NCI-H345 treated with DMSO at 0.1 percent for 48 hours (cell line): ENCODE measurements around the gene HECTD4.

ENCODE experiments used
- DNase-seq: peaks from one replicate; lab custom pipeline; 2025; ENCODE audit not compliant: unreplicated experiment; lab: John Stamatoyannopoulos, UW

Gene HECTD4

GRCh38 chr12:112325622-112326207 is 56.5 kb downstream of the HECTD4 start:
- no peak for DNase-seq

GRCh38 chr12:112325157-112325556 is 57.1 kb downstream of the HECTD4 start:
- no peak for DNase-seq

DNA sequence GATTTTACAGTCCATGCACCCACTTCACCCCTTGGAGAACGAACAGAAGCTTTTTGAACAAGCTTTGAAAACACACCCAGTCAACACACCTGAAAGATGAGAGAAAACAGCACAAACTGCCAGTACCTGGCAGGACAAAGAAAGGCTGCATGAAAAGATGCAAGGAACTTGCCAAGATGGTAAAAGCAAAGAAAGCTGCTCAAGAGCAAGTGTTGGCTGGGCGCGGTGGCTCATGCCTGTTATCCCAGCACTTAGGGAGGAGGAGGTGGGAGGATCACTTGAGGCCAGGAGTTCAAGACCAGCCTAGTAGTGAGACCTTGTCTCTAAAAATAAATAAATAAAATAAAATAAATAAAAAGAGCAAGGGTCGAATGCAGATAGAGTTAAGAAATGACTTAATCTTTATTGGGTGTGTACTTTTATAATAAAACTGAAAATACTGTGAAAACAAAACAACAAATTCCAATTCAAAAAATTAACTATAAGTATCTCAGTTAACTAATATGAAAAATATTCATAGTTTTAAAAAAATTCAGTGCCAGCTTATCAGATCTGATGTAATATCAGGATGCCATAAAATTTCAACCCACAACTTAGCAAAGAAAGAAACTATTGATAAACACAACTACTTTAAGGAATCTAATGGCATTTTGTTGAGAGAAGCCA is 59.2 kb downstream of the HECTD4 start:
- no peak for DNase-seq

DNA sequence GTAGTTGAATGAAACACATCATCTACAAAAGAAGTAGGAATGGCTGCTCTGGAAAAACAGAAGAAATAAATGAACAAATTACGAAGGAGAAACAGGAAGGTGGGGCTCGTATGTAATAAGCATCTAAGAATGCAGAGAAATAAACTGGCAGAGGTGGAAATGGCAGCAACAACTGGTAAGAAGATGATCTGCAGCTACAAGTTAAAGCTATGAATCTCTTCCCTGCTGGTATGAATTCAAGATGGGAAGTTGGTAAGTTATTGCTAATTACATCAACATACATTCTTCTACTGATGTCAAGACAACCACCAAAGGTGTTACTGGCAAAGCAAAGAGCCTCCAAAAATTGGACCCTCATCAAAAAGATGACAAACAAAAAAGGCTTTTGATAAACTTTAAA is 59.8 kb downstream of the HECTD4 start:
- DNase-seq: no peak

- no peak for DNase-seq
These were observed 61.0 kb downstream of the HECTD4 start for GRCh38 chr12:112321245-112321644.

- no peak for DNase-seq
These were observed 62.8 kb downstream of the HECTD4 start for GRCh38 chr12:112319395-112319794.

DNA sequence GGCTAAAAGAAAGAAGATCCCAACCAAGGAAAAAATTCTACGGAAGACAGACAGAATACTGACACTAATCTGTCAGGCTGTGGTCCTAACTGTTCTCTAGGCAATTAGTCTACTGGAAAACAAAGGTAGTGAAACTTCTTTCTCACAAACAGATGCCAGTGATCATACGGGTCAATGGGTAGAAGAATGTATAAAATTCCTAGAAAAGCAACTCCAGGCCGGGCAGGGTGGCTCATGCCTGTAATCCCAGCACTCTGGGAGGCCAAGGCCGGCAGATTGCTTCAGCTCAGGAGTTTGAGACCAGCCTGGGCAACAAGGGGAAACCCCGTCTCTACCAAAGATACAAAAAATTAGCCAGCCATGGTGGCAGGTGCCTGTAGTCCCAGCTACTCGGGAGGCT is 64.8 kb downstream of the HECTD4 start:
- no peak for DNase-seq

DNA sequence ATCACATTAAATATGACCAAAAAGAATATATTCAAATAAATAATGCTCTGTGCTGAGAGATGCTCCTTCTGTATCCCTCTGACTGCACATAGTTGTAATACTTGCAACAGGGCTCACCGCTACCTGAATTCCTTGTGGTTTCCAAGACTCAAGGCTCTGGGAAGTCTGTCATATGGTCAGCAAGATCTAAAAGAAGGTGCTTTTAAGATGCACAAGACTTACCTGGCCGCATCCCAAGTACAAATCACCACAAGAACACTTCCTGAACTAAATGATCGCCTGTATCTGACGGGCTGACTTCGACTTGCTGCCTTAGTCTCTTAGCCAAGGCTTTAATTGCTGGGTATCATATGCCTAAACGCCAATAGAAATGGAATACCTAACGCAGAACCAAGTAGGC is 67.2 kb downstream of the HECTD4 start:
- no peak for DNase-seq

DNA sequence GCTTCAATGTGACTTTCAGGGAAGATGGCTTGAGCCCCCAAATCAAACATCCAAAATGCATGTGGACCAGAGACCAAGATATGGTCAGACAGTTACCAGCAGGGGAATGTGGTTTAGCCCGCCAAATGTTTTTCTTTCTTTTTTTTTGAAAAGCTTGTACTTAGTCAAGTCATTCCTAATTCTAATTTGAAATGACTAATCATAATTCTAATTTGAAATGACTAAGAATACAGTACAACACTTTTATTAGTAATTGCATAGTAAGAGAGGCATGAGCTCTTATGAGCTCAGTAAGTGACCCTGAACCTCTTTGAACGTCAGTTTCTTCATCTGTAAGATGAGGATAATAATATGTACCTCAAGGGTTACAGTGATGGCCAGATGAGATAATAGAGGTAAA is 72.4 kb downstream of the HECTD4 start:
- DNase-seq: no peak

- DNase-seq: no peak
These were observed 73.6 kb downstream of the HECTD4 start for GRCh38 chr12:112308652-112309051.

GRCh38 chr12:112308161-112308560 is 74.1 kb downstream of the HECTD4 start:
- no peak for DNase-seq

- DNase-seq: no peak
These were observed 74.8 kb downstream of the HECTD4 start for GRCh38 chr12:112307317-112308011.

DNA sequence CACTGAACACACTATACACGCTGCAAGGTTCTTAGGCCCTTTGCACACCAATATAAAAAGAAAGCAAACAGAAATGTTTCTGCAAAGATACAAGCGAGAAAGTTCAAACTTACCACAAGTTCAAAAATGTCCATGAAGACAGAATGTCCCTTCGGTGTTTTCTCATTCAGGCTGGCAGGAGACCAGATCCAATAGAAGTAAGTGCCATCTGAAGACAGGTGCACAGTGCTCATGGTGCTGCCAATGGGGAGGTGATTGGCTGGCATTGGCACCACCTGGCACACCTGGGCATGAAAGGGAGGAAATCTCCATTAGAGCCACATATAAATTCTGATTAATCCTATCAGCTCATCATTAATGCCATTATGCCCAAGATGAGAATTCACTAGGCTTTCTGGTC is 76.3 kb downstream of the HECTD4 start:
- DNase-seq: no peak

GRCh38 chr12:112304436-112304835 is 77.8 kb downstream of the HECTD4 start:
- no peak for DNase-seq

GRCh38 chr12:112303799-112304198 is 78.4 kb downstream of the HECTD4 start:
- DNase-seq: no peak

DNA sequence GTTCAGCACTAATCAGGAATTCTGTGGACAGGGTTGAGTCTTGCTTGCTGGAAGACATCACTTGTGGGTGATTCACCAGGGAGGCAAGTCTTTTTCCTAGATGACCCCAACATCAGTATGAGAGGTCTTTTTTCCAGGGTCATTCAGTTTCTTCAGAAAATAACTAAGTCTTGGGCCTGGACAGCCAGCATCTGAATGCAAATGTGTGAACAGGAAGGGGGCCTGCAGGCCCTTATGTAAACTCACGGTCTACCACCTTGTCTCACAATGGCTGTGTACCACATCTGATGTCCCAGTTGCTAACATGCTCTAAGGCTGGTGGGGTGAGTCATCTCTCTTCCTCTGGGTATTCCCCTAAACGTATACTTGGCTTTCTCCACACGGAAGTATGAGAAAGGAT is 79.2 kb downstream of the HECTD4 start:
- DNase-seq: no peak

GRCh38 chr12:112299704-112300103 is 82.5 kb downstream of the HECTD4 start:
- no peak for DNase-seq

GRCh38 chr12:112297188-112297587 is 85.0 kb downstream of the HECTD4 start:
- DNase-seq: no peak

DNA sequence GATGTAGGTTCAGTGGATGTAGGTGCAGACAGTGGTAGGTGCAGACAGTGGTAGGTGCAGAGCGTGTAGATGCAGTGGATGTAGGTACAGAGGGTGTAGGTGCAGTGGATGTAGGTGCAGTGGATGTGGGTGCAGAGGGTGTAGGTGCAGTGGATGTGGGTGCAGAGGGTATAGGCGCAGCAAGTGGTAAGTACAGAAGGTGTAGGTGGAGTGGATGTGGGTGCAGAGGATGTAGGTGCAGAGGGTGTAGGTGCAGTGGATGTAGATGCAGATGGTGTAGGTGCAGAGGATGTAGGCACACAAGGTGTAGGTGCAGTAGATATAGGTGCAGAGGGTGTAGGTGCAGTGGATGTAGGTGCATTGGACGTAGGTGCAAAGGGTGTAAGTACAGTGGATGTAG is 86.0 kb downstream of the HECTD4 start:
- no peak for DNase-seq

- no peak for DNase-seq
These were observed 87.4 kb downstream of the HECTD4 start for GRCh38 chr12:112294793-112295192.

DNA sequence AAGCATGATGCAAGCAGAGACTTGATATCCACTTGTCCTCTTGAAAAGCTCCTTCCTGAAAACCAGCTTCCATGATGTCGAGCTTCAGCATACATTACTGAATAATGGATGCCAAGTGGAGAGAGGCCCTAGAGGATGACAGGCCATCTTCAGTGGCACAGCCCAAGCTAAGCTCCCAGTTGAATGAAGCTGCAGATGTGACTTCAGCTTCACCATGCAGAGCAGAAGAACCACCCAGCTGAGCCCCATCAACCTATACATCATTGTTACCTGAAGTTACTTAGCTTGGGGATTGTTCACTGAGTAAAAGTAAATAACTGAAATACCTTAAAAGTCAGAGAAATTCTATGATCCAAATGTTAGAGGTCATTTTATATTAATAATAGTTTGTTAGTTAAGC is 93.6 kb downstream of the HECTD4 start:
- no peak for DNase-seq

DNA sequence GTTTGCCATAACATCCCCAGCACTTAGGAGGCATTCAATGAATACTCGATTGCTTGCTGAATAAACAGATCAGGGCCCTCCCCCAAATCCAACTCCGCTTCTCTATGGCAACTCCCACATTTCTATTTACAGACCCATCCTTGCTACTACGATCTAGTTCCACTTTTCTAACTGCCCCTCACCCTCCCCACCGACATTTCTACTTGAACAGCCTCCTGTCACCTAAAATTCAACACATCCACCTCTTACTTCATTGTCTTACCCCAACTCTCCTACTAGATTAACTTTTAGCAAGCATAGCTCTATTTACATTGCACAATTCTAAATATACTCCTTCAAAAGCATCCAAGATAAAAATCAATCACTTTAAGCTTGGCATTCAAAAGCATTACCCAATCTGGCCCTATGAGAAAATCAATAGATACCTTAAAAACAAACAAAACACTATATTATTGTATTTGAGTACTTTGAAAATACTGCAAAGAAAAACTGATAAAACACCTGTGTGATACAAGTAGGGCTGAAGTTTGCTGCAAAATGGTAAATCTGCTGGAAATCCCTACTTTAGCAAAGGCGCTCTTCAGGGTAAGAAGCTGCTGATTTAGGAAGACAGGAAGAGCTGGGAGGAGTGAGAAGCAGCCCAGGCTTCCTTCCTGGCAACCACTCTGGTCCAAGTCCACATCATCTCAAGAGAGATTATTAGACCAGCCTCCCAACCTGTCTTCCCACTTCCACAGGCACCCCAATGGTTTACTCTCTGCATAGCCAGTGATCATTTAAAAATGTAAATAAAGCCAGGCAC is 96.4 kb downstream of the HECTD4 start:
- DNase-seq: peak; percentile 94
